HG03342 (cell line): ENCODE data around the gene ETS1.

Source experiments
- ATAC-seq: cut with Tn5 transposase; IDR thresholded peaks from one replicate; pipeline ENCODE4 v1.9.1; 2021; ENCODE audit warnings: mild to moderate bottlenecking, moderate library complexity; ENCODE audit not compliant: unreplicated experiment

ETS1 gene

DNA sequence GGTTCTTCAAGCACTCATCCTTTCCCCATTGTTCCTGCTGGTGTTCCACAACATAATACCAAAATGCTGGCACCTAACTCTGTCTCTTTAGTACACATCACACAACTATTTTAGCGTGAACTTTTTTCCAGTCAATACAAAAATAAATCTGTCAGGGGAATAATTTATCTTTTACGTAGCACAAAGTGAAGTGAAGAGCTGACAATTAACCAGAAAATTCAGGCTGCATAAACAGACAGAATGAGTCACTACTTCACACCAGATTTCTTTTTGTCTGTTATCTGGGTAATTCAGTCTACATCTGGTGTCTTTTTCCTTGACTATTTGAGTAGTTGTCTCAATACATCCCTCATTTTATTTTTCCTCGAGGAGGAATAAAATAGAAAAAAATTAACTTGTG, 7.9 kb upstream of the ETS1 start:
- no peak for ATAC-seq

DNA sequence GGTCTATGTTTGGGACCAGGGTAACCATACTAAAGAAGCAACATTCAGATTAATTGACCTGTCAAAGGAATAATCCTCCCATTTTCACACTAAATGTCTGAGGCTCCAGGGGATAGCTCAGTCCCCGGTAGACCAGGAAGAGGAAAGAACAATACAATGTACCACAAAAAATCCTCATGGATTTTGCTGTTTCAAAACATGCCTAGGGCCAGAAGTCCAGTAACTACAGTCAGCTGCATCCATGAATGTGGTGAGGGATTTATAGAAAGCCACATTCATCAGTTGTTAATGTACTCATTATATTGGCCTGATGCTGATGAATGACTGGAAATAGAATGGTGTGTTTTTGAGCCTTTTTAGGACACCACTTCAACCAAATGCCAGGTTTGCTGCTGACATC, 6.9 kb upstream of the ETS1 start:
- ATAC-seq = no peak

- no peak for ATAC-seq
These were observed 5.9 kb upstream of the ETS1 start for GRCh38 chr11:128593281-128593680.

GRCh38 chr11:128592454-128592853, 5.1 kb upstream of the ETS1 start:
- ATAC-seq = no peak

DNA sequence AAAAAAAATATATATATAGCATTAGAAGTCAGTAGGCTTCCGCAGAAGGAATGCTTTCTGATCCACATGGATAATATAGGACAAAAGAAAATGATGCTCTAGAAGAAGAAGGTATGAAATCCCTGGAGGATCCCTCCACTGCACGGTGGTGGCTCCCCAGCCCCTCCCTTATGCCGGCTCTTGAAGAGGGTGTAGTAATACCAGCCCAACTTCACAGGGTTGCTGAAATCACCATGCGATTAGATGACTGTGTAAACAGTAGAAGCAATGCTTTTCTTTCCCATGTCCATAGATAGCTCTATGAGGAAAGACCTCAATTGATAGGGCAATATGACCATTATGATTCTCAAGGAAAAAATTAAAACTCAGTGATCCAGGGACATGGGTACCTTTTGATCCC, 3.2 kb upstream of the ETS1 start:
- ATAC-seq = no peak

GRCh38 chr11:128589998-128590397, 2.6 kb upstream of the ETS1 start:
- ATAC-seq = no peak

GRCh38 chr11:128588093-128588492, 735 bp upstream of the ETS1 start:
- ATAC-seq = no peak

GRCh38 chr11:128586689-128587088, 669 bp downstream of the ETS1 start:
- no peak for ATAC-seq

GRCh38 chr11:128585498-128586238, 1.7 kb downstream of the ETS1 start:
- no peak for ATAC-seq

- ATAC-seq = no peak
These were observed 3.1 kb downstream of the ETS1 start for GRCh38 chr11:128584253-128584652.

DNA sequence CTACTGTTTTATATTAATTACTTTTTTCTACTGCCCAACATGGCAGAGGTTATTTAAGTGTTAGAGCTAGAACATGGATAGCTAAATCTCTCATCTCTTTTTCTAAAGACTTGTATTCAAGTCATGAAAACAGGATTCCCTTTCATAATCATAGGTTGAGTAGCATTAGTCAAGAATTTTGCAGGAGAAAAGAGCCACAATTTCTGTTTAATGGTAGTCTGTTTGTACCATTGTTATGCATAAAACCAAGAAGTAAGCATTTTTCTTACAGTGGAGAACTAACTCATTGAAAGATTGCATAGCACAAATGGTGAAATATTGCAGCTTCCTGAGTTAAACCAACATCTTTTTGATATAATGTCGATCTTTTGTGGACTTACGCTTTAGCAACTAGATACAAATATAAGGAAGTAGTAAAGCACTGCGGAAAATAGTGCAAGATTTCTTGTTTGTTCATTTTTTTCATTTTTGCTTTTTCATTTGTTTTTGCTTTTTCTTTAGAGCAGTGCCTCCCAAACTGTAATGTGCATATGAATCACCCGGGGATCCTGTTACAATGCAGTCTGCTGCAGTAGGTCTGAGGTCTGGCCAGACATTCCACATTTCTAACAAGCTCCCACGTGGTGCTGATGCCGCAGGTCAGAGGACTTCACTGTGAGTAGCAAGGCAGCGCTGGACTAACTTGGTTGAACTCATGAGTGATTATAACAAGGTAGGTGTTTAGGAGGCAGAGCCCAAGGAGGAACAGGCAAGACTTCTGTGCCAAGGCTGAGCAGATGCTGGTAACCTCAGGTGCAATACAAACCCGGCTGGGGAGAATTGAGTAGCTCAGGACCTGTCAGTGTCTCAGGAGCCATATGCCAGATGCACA, 4.6 kb downstream of the ETS1 start:
- ATAC-seq = no peak

- ATAC-seq = no peak
These were observed 5.6 kb downstream of the ETS1 start for GRCh38 chr11:128581561-128582272.

- no peak for ATAC-seq
These were observed 6.7 kb downstream of the ETS1 start for GRCh38 chr11:128580612-128581011.

GRCh38 chr11:128579798-128580504, 7.4 kb downstream of the ETS1 start:
- ATAC-seq = peak; percentile 75

DNA sequence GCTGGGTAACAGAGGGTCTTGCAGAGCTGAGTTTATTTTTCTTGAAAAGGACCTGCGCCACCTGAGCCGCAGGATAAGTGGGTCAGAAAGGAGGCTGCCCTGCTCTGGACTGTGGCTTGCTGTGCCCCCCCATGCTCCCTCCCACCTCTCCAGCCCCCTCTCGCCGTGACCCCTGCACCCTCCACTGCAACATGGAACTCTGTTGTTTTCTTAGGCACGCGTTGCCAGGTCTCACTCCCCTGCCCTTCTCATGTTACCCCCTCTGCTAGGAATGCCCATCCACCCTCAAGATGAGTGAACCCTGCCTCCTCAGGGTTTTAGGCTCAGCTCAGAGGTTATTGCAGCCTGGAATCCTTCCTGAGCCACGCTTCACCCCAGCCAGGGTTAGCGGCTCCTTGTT, 10.8 kb downstream of the ETS1 start:
- no peak for ATAC-seq

DNA sequence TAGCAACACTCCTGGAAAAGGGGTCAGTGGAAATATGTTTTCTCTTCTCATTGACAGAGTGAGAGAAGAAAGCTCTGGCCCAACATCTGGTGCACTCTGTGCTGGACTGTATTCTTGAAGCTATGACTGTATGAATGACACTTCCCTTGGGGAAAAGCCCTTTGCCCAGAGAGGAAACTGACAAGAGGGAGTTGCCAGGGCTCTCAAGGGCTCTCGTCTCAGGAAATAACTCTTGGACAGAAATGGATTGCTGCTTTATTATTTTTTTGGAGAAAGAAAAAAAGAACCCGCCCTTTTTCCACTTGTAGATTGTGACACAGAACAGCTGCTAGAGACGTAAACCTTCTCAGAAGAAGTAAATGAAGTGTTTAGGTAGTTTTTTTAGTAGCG, 11.4 kb downstream of the ETS1 start:
- ATAC-seq = no peak

DNA sequence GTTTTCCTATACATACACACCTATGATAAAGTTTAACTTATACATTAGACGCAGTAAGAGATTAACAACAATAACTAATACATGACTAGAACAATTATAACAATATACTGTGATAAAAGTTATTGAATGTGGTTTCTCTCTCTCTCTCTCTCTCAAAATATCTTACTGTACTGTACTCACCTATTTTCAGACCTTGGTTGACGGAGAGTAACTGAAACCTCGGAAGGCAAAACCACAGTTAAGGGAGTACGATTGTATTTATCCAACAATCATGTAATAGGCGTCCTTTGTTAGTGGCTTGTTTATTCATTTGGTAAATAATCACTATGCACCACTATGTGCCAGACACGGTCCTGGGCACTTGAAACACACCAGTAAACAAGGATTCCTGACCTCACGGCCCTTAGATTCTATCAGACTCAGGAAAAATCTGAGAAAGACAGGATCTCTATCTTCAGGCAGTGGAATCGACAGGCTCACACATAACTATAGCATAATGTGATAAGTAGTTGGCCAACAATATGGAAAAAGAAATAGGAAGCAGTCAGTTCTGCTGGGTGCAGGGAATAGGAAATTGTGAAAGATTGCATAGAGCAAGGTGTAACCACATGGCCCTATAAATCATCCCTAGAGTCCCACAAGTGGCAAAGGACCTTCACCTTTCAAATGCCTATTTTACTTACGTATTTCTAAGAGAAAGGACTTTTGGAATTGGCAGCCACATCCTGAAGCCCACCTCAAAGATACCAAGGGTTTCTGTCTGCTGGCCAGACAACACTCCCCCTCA, 12.0 kb downstream of the ETS1 start:
- ATAC-seq = no peak

DNA sequence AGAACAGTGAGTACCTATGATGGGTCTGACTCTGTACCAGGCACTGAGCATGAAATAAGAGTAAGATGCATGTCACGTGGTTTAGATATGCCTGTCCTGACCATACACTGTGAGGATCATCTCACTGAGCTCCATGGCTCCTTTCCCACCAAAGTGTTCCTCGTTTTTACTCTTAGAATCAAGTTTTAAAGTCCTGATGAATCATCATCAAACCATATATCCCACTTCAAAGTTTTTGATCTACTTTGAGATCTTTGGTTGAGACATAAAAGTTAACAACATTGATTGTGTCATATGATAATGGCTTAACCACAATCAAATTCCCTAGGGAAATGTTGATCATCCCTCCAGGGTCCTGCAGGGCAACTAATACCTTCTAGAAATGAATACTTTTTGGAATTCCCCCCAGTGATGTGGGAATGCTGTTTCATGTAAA, 12.8 kb downstream of the ETS1 start:
- ATAC-seq = no peak

DNA sequence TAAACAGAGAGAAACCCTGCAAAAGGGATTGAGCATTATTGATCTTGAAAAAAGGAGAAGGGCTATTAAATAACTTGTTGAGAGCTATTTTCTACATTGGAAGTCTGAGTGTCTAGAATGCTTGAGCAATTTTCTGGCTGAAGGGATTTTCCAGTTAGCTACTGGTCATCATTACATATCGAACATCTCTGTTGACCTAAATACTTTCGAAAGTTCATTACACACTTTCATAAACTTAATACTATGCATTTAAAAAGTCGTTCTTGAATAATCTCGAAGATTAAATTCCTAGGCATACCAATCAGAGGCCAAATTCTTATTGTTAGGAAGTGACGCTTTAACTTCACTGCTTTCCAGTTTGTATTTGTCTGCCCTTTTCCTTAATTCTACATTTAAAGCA, 13.7 kb downstream of the ETS1 start:
- no peak for ATAC-seq

- ATAC-seq = no peak
These were observed 14.4 kb downstream of the ETS1 start for GRCh38 chr11:128572965-128573364.
